H9 (cell line): ENCODE measurements around the gene NUP205. TPM values are rescaled to one million over a fixed set of nuclear protein-coding genes. Genes with fewer than 3 reads are reported as not detected.

ENCODE experiments used
- DNase-seq: peaks from one replicate; pipeline ENCODE4 v3.0.0-alpha.2; 2017
- H2AFZ ChIP-seq: one replicate; pipeline ENCODE4 v1.6.1; 2013; ENCODE audit warnings: mild to moderate bottlenecking, low read length, control low read depth, moderate library complexity
- H2AK5ac ChIP-seq: 2 replicates; pipeline ENCODE4 v1.6.1; 2013; ENCODE audit warnings: low read length, control low read depth, mixed read lengths; ENCODE audit not compliant: insufficient read length
- H2BK120ac ChIP-seq: one replicate; pipeline ENCODE4 v1.6.1; 2013; ENCODE audit warnings: low read depth, mild to moderate bottlenecking, low read length, control low read depth, inconsistent platforms; ENCODE audit not compliant: poor library complexity, severe bottlenecking
- H2BK12ac ChIP-seq: 2 replicates; pipeline ENCODE4 v1.6.1; 2013; ENCODE audit warnings: low read length, control low read depth, mixed read lengths, low read depth; ENCODE audit not compliant: insufficient read length
- H2BK15ac ChIP-seq: 2 replicates; pipeline ENCODE4 v1.6.1; 2013; ENCODE audit warnings: low read depth, low read length, control low read depth
- H2BK20ac ChIP-seq: one replicate; pipeline ENCODE4 v1.6.1; 2013; ENCODE audit warnings: low read depth, mild to moderate bottlenecking, low read length, control low read depth, inconsistent platforms; ENCODE audit not compliant: poor library complexity, severe bottlenecking
- H2BK5ac ChIP-seq: 2 replicates; pipeline ENCODE4 v1.6.1; 2013; ENCODE audit warnings: low read length, control low read depth, mixed read lengths; ENCODE audit not compliant: insufficient read length
- H3K14ac ChIP-seq: 2 replicates; pipeline ENCODE4 v1.6.1; 2013; ENCODE audit warnings: low read length, control low read depth; ENCODE audit not compliant: insufficient read depth
- H3K18ac ChIP-seq: 2 replicates; pipeline ENCODE4 v1.6.1; 2013; ENCODE audit warnings: low read depth, mild to moderate bottlenecking, mixed read lengths, low read length, control low read depth; ENCODE audit not compliant: insufficient read length
- H3K23ac ChIP-seq: 2 replicates; pipeline ENCODE4 v1.6.1; 2013; ENCODE audit warnings: low read length, control low read depth, mixed read lengths, low read depth; ENCODE audit not compliant: insufficient read length
- H3K23me2 ChIP-seq: 2 replicates; pipeline ENCODE4 v1.6.1; 2013; ENCODE audit warnings: low read depth, mild to moderate bottlenecking, mixed read lengths, low read length, control low read depth; ENCODE audit not compliant: insufficient read length, poor library complexity, severe bottlenecking
- H3K27ac ChIP-seq: 2 replicates; pipeline ENCODE4 v1.5.1; 2013; ENCODE audit warnings: low read length, control low read depth, mixed read lengths, low read depth; ENCODE audit not compliant: insufficient read length
- H3K27me3 ChIP-seq: 2 replicates; pipeline ENCODE4 v1.6.1; 2013; ENCODE audit warnings: low read length, control low read depth, inconsistent platforms; ENCODE audit not compliant: insufficient read depth
- H3K4ac ChIP-seq: 2 replicates; pipeline ENCODE4 v1.6.1; 2013; ENCODE audit warnings: low read depth, mild to moderate bottlenecking, control low read depth, inconsistent platforms, low read length, moderate library complexity
- H3K4me1 ChIP-seq: 2 replicates; pipeline ENCODE4 v1.6.1; 2013; ENCODE audit warnings: low read length, control low read depth, inconsistent platforms; ENCODE audit not compliant: insufficient read depth
- H3K4me2 ChIP-seq: 2 replicates; pipeline ENCODE4 v1.6.1; 2013; ENCODE audit warnings: low read length, control low read depth, mixed read lengths; ENCODE audit not compliant: insufficient read length, insufficient read depth
- H3K56ac ChIP-seq: 2 replicates; pipeline ENCODE4 v1.6.1; 2013; ENCODE audit warnings: low read depth, mild to moderate bottlenecking, mixed read lengths, low read length, control low read depth; ENCODE audit not compliant: insufficient read length
- H3K79me1 ChIP-seq: 2 replicates; pipeline ENCODE4 v1.6.1; 2013; ENCODE audit warnings: low read depth, mild to moderate bottlenecking, moderate library complexity, low read length, control low read depth, inconsistent platforms; ENCODE audit not compliant: insufficient read depth, poor library complexity, severe bottlenecking
- H3K79me2 ChIP-seq: 2 replicates; pipeline ENCODE4 v1.6.1; 2013; ENCODE audit warnings: low read length, control low read depth, inconsistent platforms; ENCODE audit not compliant: insufficient read depth
- H3K9ac ChIP-seq: 2 replicates; pipeline ENCODE4 v1.6.1; 2013; ENCODE audit warnings: low read length, control low read depth, mixed read lengths; ENCODE audit not compliant: insufficient read length; ENCODE audit errors: extremely low read depth
- H3K9me3 ChIP-seq: one replicate; pipeline ENCODE4 v1.6.1; 2013; ENCODE audit warnings: low read depth, low read length, inconsistent platforms; ENCODE audit not compliant: control insufficient read depth
- H3T11ph ChIP-seq: one replicate; pipeline ENCODE4 v1.6.1; 2013; ENCODE audit warnings: mild to moderate bottlenecking, low read length, control low read depth, inconsistent platforms
- H4K20me1 ChIP-seq: one replicate; pipeline ENCODE4 v1.6.1; 2013; ENCODE audit not compliant: control insufficient read depth, insufficient read length, insufficient read depth
- H4K5ac ChIP-seq: 2 replicates; pipeline ENCODE4 v1.6.1; 2013; ENCODE audit warnings: low read depth, mild to moderate bottlenecking, mixed read lengths, low read length, control low read depth; ENCODE audit not compliant: insufficient read length
- H4K8ac ChIP-seq: replicated peaks from 2 replicates; pipeline ENCODE4 v1.6.1; 2013; ENCODE audit warnings: low read length, control low read depth, mixed read lengths, low read depth; ENCODE audit not compliant: insufficient read length
- H4K91ac ChIP-seq: 2 replicates; pipeline ENCODE4 v1.6.1; 2013; ENCODE audit warnings: low read depth, mild to moderate bottlenecking, moderate library complexity, mixed read lengths, low read length, control low read depth; ENCODE audit not compliant: insufficient read length
- H3K27ac Mint-ChIP-seq, 3 experiments: 2 replicates in 2 of 3; 3 replicates in 1 of 3; pipeline ENCODE4 v1.8.0; 2020 to 2021; ENCODE audit warnings: mixed read lengths in 3 of 3, mild to moderate bottlenecking in 1 of 3, moderate library complexity in 1 of 3
- H3K27me3 Mint-ChIP-seq: 2 replicates; pipeline ENCODE4 v1.8.0; 2021; ENCODE audit warnings: low read depth, mild to moderate bottlenecking, moderate library complexity, mixed read lengths
- H3K36me3 Mint-ChIP-seq, 3 experiments: 2 replicates in 2 of 3; 3 replicates in 1 of 3; pipeline ENCODE4 v1.8.0; 2020 to 2021; ENCODE audit warnings: low read depth in 3 of 3, mixed read lengths in 3 of 3; ENCODE audit not compliant: insufficient read depth in 1 of 3
- H3K4me1 Mint-ChIP-seq, 2 experiments: 2 replicates each; pipeline ENCODE4 v1.8.0; 2020; ENCODE audit warnings: mixed read lengths in 2 of 2
- H3K4me3 Mint-ChIP-seq, 2 experiments: 2 replicates in 1 of 2; 3 replicates in 1 of 2; pipeline ENCODE4 v1.8.0; 2020 to 2021; ENCODE audit warnings: mild to moderate bottlenecking in 2 of 2, mixed read lengths in 2 of 2, moderate library complexity in 1 of 2
- H3K9me3 Mint-ChIP-seq, 2 experiments: 2 replicates in 1 of 2; 3 replicates in 1 of 2; pipeline ENCODE4 v1.8.0; 2020; ENCODE audit warnings: mild to moderate bottlenecking in 2 of 2, mixed read lengths in 2 of 2, moderate library complexity in 1 of 2
- WGBS: extraction: QIAGEN DNeasy Blood & Tissue Kit; methylation state at CpG from one replicate; pipeline ENCODE4 v1.1.7; 2013; ENCODE audit warnings: missing lambda C conversion rate, low lambda C conversion rate, mixed read lengths; ENCODE audit not compliant: insufficient read length; ENCODE audit errors: extremely low coverage; 5-methylcytosine and 5-hydroxymethylcytosine counted together
- total RNA-seq: library from RNA; stranded (reverse); gene quantifications from 2 replicates; pipeline ENCODE4 v1.2.1, GENCODE V29; 2021
- TF ChIP-seq, protein P1 (sequence below): fragments of 200-600 bp; sonication (generic); conservative IDR thresholded peaks from 3 replicates; pipeline ENCODE4 v1.8.0; 2021; ENCODE audit warnings: antibody characterized with exemption, mild to moderate bottlenecking

NUP205 gene
- total RNA-seq, 1 experiment from 2014 or later = 158 TPM

DNA sequence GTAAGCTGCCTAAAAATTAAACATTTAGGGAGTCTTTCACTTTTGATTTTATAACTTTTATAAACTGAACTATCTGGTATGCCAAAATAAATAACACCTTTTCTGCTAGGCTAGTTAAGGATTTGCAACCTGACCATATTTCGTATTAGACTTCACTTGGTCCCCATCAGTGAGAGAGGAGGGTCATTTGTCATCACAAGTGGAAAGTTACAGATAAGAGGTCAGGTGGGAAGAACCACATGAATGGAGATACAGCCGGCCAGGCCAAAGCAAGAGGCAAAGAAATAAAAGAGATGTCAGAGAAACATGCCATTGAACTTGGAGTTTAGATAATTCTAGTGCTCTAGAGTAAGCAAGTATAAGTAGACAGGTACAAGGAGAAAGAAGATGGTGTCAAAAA, 60.1 kb downstream of the NUP205 start:
- Histone ChIP-seq H3K23ac (no peak overlapping the region), H3K56ac (no peak overlapping the region), H4K8ac (no peak overlapping the region), H2BK20ac (no peak overlapping the region), H2BK15ac (no peak overlapping the region), H3K4me2 (no peak overlapping the region), H2AK5ac (no peak overlapping the region), H3K4ac (no peak overlapping the region), H2AFZ (no peak overlapping the region), H3K79me1 (no peaks in the 10 kb centered on the region), H3K18ac (no peak overlapping the region), H4K20me1 (no peaks in the 10 kb centered on the region), H3K27ac (no peak overlapping the region), H3K23me2 (no peaks in the 10 kb centered on the region), H3K9me3 (no peaks in the 10 kb centered on the region), H4K5ac (no peak overlapping the region), H3K9ac (no peak overlapping the region), H2BK5ac (no peak overlapping the region), H3K14ac (no peak overlapping the region), H4K91ac (no peak overlapping the region), H3K79me2 (no peaks in the 10 kb centered on the region), H3K4me1 (no peaks in the 10 kb centered on the region), H3K27me3 (no peaks in the 10 kb centered on the region), H2BK120ac (no peak overlapping the region), H3T11ph (no peak overlapping the region), H2BK12ac (no peak overlapping the region)
- Mint-ChIP-seq H3K9me3 (no peaks in the 10 kb centered on the region), H3K27ac (no peak overlapping the region), H3K4me1 (no peaks in the 10 kb centered on the region), H3K4me3 (no peak overlapping the region), H3K36me3 (peaks cover 24 to 70% (median 51%) of the 10 kb centered on the region in 3 experiments; a peak in 6 of 7 replicates), H3K27me3 (no peaks in the 10 kb centered on the region)
- WGBS = no CpG with 5 or more reads among the region's 2 CpGs
- DNase-seq = no peak
- TF ChIP-seq, protein P1, sequence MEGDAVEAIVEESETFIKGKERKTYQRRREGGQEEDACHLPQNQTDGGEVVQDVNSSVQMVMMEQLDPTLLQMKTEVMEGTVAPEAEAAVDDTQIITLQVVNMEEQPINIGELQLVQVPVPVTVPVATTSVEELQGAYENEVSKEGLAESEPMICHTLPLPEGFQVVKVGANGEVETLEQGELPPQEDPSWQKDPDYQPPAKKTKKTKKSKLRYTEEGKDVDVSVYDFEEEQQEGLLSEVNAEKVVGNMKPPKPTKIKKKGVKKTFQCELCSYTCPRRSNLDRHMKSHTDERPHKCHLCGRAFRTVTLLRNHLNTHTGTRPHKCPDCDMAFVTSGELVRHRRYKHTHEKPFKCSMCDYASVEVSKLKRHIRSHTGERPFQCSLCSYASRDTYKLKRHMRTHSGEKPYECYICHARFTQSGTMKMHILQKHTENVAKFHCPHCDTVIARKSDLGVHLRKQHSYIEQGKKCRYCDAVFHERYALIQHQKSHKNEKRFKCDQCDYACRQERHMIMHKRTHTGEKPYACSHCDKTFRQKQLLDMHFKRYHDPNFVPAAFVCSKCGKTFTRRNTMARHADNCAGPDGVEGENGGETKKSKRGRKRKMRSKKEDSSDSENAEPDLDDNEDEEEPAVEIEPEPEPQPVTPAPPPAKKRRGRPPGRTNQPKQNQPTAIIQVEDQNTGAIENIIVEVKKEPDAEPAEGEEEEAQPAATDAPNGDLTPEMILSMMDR = no peak
